ENCODE measurements around the gene OR4D6.

DNA sequence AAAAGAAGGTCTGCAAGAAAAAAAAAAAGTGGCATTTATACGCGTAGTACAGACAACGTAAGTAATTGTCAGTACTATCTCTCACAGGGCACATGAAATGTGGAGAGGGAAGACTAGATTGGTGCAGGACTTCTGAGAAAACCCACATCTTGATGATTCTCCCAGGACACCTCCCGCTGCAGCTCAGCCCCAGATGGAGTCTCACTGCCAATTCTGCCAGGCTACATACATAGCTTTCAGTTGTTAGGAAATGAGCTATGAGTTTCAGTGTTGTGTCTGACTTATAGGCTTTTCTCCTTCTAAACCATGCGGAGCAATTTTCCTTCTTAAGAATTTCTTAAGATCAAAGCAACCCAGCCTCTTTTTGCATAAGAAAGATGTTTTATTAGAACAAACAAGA is 40.1 kb upstream of the OR4D6 start:
- TF ChIP-seq EZH2 (IDR thresholded peaks at IDR 0.05; ENCODE audit: insufficient read depth, low read length), result no peak
- TF ChIP-seq, protein P1, sequence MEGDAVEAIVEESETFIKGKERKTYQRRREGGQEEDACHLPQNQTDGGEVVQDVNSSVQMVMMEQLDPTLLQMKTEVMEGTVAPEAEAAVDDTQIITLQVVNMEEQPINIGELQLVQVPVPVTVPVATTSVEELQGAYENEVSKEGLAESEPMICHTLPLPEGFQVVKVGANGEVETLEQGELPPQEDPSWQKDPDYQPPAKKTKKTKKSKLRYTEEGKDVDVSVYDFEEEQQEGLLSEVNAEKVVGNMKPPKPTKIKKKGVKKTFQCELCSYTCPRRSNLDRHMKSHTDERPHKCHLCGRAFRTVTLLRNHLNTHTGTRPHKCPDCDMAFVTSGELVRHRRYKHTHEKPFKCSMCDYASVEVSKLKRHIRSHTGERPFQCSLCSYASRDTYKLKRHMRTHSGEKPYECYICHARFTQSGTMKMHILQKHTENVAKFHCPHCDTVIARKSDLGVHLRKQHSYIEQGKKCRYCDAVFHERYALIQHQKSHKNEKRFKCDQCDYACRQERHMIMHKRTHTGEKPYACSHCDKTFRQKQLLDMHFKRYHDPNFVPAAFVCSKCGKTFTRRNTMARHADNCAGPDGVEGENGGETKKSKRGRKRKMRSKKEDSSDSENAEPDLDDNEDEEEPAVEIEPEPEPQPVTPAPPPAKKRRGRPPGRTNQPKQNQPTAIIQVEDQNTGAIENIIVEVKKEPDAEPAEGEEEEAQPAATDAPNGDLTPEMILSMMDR (IDR thresholded peaks at IDR 0.05; ENCODE audit: insufficient read depth, low read depth, low read length), result no peak
